Ishikawa (cell line): ENCODE data around the gene ZNF106.

Experiments used
- EGR1 ChIP-seq: IDR thresholded peaks from 2 replicates; pipeline ENCODE4 v1.6.1; 2012
- RAD21 ChIP-seq: IDR thresholded peaks from 2 replicates; pipeline ENCODE4 v1.6.1; 2012; ENCODE audit warnings: low read depth

- TF ChIP-seq EGR1 = no peak
- no peak for TF ChIP-seq RAD21
Measured at GRCh38 chr15:42449770-42450424, 41.0 kb downstream of the ZNF106 start.
